ENCODE results near the gene LRP1B.

The LRP1B gene

GRCh38 chr2:142082368-142082767, 48.4 kb downstream of the LRP1B start:
- no peak for TF ChIP-seq GATA3 (IDR thresholded peaks at IDR 0.05; ENCODE audit: low read depth, low read length)
- TF ChIP-seq GATA2 (IDR thresholded peaks at IDR 0.05; ENCODE audit: low read depth, low read length): no peak

- TF ChIP-seq GATA3 (IDR thresholded peaks at IDR 0.05; ENCODE audit: low read depth, low read length) (no peak), GATA2 (IDR thresholded peaks at IDR 0.05; ENCODE audit: low read depth, low read length) (no peak)
Observed at GRCh38 chr2:142076317-142076716, 54.5 kb downstream of the LRP1B start.

- TF ChIP-seq GATA3 (IDR thresholded peaks at IDR 0.05; ENCODE audit: low read depth, low read length): no peak
- 0 out of 2 replicates have a peak, but pooled peaks have one; percentile 7 for TF ChIP-seq GATA2 (IDR thresholded peaks at IDR 0.05; ENCODE audit: low read depth, low read length)
Observed at GRCh38 chr2:142075826-142076225, 55.0 kb downstream of the LRP1B start.

- TF ChIP-seq GATA3 (IDR thresholded peaks at IDR 0.05; ENCODE audit: low read depth, low read length): no peak
- no peak for TF ChIP-seq GATA2 (IDR thresholded peaks at IDR 0.05; ENCODE audit: low read depth, low read length)
Observed at GRCh38 chr2:142069251-142069888, 61.4 kb downstream of the LRP1B start.

- no peak for TF ChIP-seq GATA3 (IDR thresholded peaks at IDR 0.05; ENCODE audit: low read depth, low read length)
- no peak for TF ChIP-seq GATA2 (IDR thresholded peaks at IDR 0.05; ENCODE audit: low read depth, low read length)
Observed at GRCh38 chr2:142065700-142066099, 65.1 kb downstream of the LRP1B start.

GRCh38 chr2:142065156-142065555, 65.7 kb downstream of the LRP1B start:
- TF ChIP-seq GATA3 (IDR thresholded peaks at IDR 0.05; ENCODE audit: low read depth, low read length): no peak
- no peak for TF ChIP-seq GATA2 (IDR thresholded peaks at IDR 0.05; ENCODE audit: low read depth, low read length)

- TF ChIP-seq GATA3 (IDR thresholded peaks at IDR 0.05; ENCODE audit: low read depth, low read length): no peak
- TF ChIP-seq GATA2 (IDR thresholded peaks at IDR 0.05; ENCODE audit: low read depth, low read length): no peak
Observed at GRCh38 chr2:142061733-142062132, 69.1 kb downstream of the LRP1B start.

GRCh38 chr2:142058149-142058548, 72.7 kb downstream of the LRP1B start:
- TF ChIP-seq GATA2 (IDR thresholded peaks at IDR 0.05; ENCODE audit: low read depth, low read length) (no peak), GATA3 (IDR thresholded peaks at IDR 0.05; ENCODE audit: low read depth, low read length) (no peak)

GRCh38 chr2:142056784-142057183, 74.0 kb downstream of the LRP1B start:
- TF ChIP-seq GATA3 (IDR thresholded peaks at IDR 0.05; ENCODE audit: low read depth, low read length): no peak
- no peak for TF ChIP-seq GATA2 (IDR thresholded peaks at IDR 0.05; ENCODE audit: low read depth, low read length)

- TF ChIP-seq GATA2 (IDR thresholded peaks at IDR 0.05; ENCODE audit: low read depth, low read length): no peak
- no peak for TF ChIP-seq GATA3 (IDR thresholded peaks at IDR 0.05; ENCODE audit: low read depth, low read length)
Observed at GRCh38 chr2:142052220-142052863, 78.5 kb downstream of the LRP1B start.

GRCh38 chr2:142048581-142048980, 82.2 kb downstream of the LRP1B start:
- TF ChIP-seq GATA2 (IDR thresholded peaks at IDR 0.05; ENCODE audit: low read depth, low read length): no peak
- no peak for TF ChIP-seq GATA3 (IDR thresholded peaks at IDR 0.05; ENCODE audit: low read depth, low read length)

GRCh38 chr2:142045641-142046040, 85.2 kb downstream of the LRP1B start:
- no peak for TF ChIP-seq GATA3 (IDR thresholded peaks at IDR 0.05; ENCODE audit: low read depth, low read length)
- no peak for TF ChIP-seq GATA2 (IDR thresholded peaks at IDR 0.05; ENCODE audit: low read depth, low read length)

GRCh38 chr2:142044197-142044596, 86.6 kb downstream of the LRP1B start:
- TF ChIP-seq GATA2 (IDR thresholded peaks at IDR 0.05; ENCODE audit: low read depth, low read length): no peak
- no peak for TF ChIP-seq GATA3 (IDR thresholded peaks at IDR 0.05; ENCODE audit: low read depth, low read length)

GRCh38 chr2:142042536-142043199, 88.1 kb downstream of the LRP1B start:
- TF ChIP-seq GATA2 (IDR thresholded peaks at IDR 0.05; ENCODE audit: low read depth, low read length) (no peak), GATA3 (IDR thresholded peaks at IDR 0.05; ENCODE audit: low read depth, low read length) (no peak)

- no peak for TF ChIP-seq GATA2 (IDR thresholded peaks at IDR 0.05; ENCODE audit: low read depth, low read length)
- no peak for TF ChIP-seq GATA3 (IDR thresholded peaks at IDR 0.05; ENCODE audit: low read depth, low read length)
Observed at GRCh38 chr2:142041996-142042395, 88.8 kb downstream of the LRP1B start.
